Tibial nerve (tissue), 4 donors: ENCODE measurements around the gene ZNF527. TPM values are rescaled to one million over a fixed set of nuclear protein-coding genes. Genes with fewer than 3 reads are reported as not detected.

ENCODE experiments used
- DNase-seq, 2 donors: peaks; one replicate each; pipeline ENCODE4 v3.0.0-alpha.2; 2019; ENCODE audit warnings: low spot score in 2 of 2
- H3K27ac ChIP-seq, 4 donors: fragments of 200-600 bp; sonication (generic) in 3 of 4; one replicate each; pipeline ENCODE4 v1.5.1; 2017 to 2019; ENCODE audit warnings: mild to moderate bottlenecking in 1 of 4
- H3K27me3 ChIP-seq, 2 donors: fragments of 200-600 bp; sonication (generic) in 1 of 2; one replicate each; pipeline versions ENCODE4 v1.5.1 to v1.6.0; 2017 to 2019
- H3K36me3 ChIP-seq, 3 donors: fragments of 200-600 bp; sonication (generic); one replicate each; pipeline ENCODE4 v1.5.1; 2018 to 2019
- H3K4me1 ChIP-seq, 4 donors: fragments of 200-600 bp; sonication (generic) in 3 of 4; one replicate each; pipeline ENCODE4 v1.5.1; 2017 to 2019
- H3K4me3 ChIP-seq, 4 donors: fragments of 200-600 bp; sonication (generic) in 3 of 4; one replicate each; pipeline ENCODE4 v1.5.1; 2017 to 2019; ENCODE audit warnings: mild to moderate bottlenecking in 1 of 4, moderate library complexity in 1 of 4
- H3K9me3 ChIP-seq, 4 donors: fragments of 200-600 bp; sonication (generic) in 3 of 4; one replicate each; pipeline ENCODE4 v1.5.1; 2017 to 2019
- EP300 ChIP-seq, 2 donors: sonication (generic); formaldehyde crosslinking; IDR thresholded peaks; one replicate each; pipeline ENCODE4 v1.6.1; 2017; ENCODE audit warnings: antibody characterized with exemption in 2 of 2, mild to moderate bottlenecking in 1 of 2
- POLR2A ChIP-seq, 2 donors: fragments of 450-650 bp; IDR thresholded peaks; one replicate each; pipeline ENCODE4 v1.6.1; 2017; ENCODE audit warnings: antibody characterized with exemption in 2 of 2, mild to moderate bottlenecking in 2 of 2, moderate library complexity in 2 of 2
- WGBS, 2 donors: methylation state at CpG; one replicate each; pipeline ENCODE4 v1.1.5; 2018; 5-methylcytosine and 5-hydroxymethylcytosine counted together
- total RNA-seq, 4 donors: library from RNA; depleted of rRNA; stranded (reverse); fragments of >200 nt; gene quantifications; one replicate each; pipeline ENCODE4 v1.1.0, GENCODE V29; 2016
- TF ChIP-seq, protein P1 (sequence below), 5 experiments: fragments of 200-600 bp in 3 of 5; fragments of 450-650 bp in 2 of 5; sonication (generic) in 3 of 5; IDR thresholded peaks; one replicate each; pipeline ENCODE4 v1.5.1; 2016 to 2019; ENCODE audit warnings: antibody characterized with exemption in 5 of 5, mild to moderate bottlenecking in 3 of 5, moderate library complexity in 2 of 5

Gene ZNF527
- total RNA-seq = 10 to 100 TPM in 1 of 4 donors, 1 to 10 TPM in 3; 6.3 to 13.5 (median 9.0) TPM

- DNase-seq = peak; percentile 91 to 93
- H3K36me3 ChIP-seq = peaks cover 2 to 36% (median 8%) of the 10 kb centered on the region in 3 donors
- H3K4me1 ChIP-seq = peaks cover 0 to 17% (median 4%) of the 10 kb centered on the region in 4 donors
- H3K27me3 ChIP-seq = no peaks in the 10 kb centered on the region
- TF ChIP-seq, protein P1, sequence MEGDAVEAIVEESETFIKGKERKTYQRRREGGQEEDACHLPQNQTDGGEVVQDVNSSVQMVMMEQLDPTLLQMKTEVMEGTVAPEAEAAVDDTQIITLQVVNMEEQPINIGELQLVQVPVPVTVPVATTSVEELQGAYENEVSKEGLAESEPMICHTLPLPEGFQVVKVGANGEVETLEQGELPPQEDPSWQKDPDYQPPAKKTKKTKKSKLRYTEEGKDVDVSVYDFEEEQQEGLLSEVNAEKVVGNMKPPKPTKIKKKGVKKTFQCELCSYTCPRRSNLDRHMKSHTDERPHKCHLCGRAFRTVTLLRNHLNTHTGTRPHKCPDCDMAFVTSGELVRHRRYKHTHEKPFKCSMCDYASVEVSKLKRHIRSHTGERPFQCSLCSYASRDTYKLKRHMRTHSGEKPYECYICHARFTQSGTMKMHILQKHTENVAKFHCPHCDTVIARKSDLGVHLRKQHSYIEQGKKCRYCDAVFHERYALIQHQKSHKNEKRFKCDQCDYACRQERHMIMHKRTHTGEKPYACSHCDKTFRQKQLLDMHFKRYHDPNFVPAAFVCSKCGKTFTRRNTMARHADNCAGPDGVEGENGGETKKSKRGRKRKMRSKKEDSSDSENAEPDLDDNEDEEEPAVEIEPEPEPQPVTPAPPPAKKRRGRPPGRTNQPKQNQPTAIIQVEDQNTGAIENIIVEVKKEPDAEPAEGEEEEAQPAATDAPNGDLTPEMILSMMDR (IDR thresholded peaks at IDR 0.05) = peak in 3 of 5 experiments; percentile 9 to 46 (median 36)
- TF ChIP-seq EP300 (IDR thresholded peaks at IDR 0.05) (peak; percentile 78 to 94), POLR2A (IDR thresholded peaks at IDR 0.05) (peak; percentile 26 to 73)
- H3K4me3 ChIP-seq = peak within 1 kb of the TSS; percentile 52 to 58 (median 56)
- WGBS, 2 donors = 7 to 9% methylated on average over 5 to 7 of the region's 58 CpGs
- peaks cover 0 to 33% (median 5%) of the 10 kb centered on the region in 4 donors for H3K9me3 ChIP-seq
- H3K27ac ChIP-seq = peak within 1 kb of the TSS; percentile 61 to 93 (median 88)
Observed at GRCh38 chr19:37370880-37371661, at the start of gene ZNF527. Gene ZNF527, plus strand, starts transcription at chr19:37371099. Its CDS starts 3,100 bp downstream, at chr19:37374199.

DNA sequence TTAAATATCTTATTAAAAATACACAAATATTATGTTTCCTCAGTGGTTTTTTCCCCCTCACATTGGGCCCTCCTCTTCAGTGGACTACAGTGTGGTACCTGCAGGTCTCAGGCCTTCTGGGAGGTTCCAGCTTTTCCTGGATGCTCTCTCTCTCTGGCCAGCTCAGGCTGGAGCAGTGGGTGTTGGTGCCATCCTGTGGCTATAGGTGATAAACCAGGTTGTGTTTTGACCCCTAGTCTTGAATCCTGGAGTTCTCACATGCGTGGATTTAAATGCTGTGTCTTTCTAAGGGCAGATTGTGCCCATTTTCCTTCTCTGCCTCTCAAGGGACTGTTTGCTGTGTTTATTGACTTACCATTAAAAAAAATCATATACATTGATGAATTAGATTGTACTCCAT lies 41.2 kb upstream of the ZNF527 start:
- no peak for DNase-seq
- peaks cover 4 to 63% (median 12%) of the 10 kb centered on the region in 3 donors for H3K36me3 ChIP-seq
- no peak overlapping the region for H3K4me3 ChIP-seq
- WGBS, 2 donors = 78 to 86% methylated on average over 1 of the region's 1 CpG
- H3K27ac ChIP-seq = no peak overlapping the region
- TF ChIP-seq POLR2A (IDR thresholded peaks at IDR 0.05) = no peak
- no peak for TF ChIP-seq EP300 (IDR thresholded peaks at IDR 0.05)
- TF ChIP-seq, protein P1 (IDR thresholded peaks at IDR 0.05) = no peak
- no peaks in the 10 kb centered on the region for H3K27me3 ChIP-seq
- peaks cover 0 to 9% (median 4%) of the 10 kb centered on the region in 4 donors for H3K4me1 ChIP-seq
- no peaks in the 10 kb centered on the region for H3K9me3 ChIP-seq

GRCh38 chr19:37332839-37333238 lies 38.1 kb upstream of the ZNF527 start:
- DNase-seq = no peak
- H3K27ac ChIP-seq = no peak overlapping the region

GRCh38 chr19:37333457-37333856 lies 37.4 kb upstream of the ZNF527 start:
- Histone ChIP-seq H3K4me3 (no peak overlapping the region), H3K27ac (no peak overlapping the region), H3K4me1 (peaks cover 0 to 25% (median 9%) of the 10 kb centered on the region in 4 donors), H3K9me3 (no peaks in the 10 kb centered on the region), H3K36me3 (peaks cover 0 to 45% (median 6%) of the 10 kb centered on the region in 3 donors), H3K27me3 (no peaks in the 10 kb centered on the region)
- DNase-seq = no peak
- WGBS, 2 donors = 19 to 22% methylated on average over 1 of the region's 1 CpG
- TF ChIP-seq POLR2A (IDR thresholded peaks at IDR 0.05) (no peak), EP300 (IDR thresholded peaks at IDR 0.05) (no peak)
- TF ChIP-seq, protein P1 (IDR thresholded peaks at IDR 0.05) = no peak

More at GRCh38 chr19:37332839-37333238, 38.1 kb upstream of the ZNF527 start:
- TF ChIP-seq POLR2A (IDR thresholded peaks at IDR 0.05) (no peak), EP300 (IDR thresholded peaks at IDR 0.05) (no peak)
- TF ChIP-seq, protein P1 (IDR thresholded peaks at IDR 0.05) = no peak
- Histone ChIP-seq H3K4me3 (no peak overlapping the region), H3K36me3 (peaks cover 2 to 45% (median 6%) of the 10 kb centered on the region in 3 donors), H3K27me3 (no peaks in the 10 kb centered on the region), H3K9me3 (no peaks in the 10 kb centered on the region), H3K4me1 (peaks cover 0 to 25% (median 9%) of the 10 kb centered on the region in 4 donors)
